Measurements from ENCODE around the gene NPFF. TPM values are rescaled to one million over a fixed set of nuclear protein-coding genes. Genes with fewer than 3 reads are reported as not detected.
A peak's percentile ranks its signal among the peaks of the same experiment; 100 is the strongest.

Gene NPFF
- polyA plus RNA-seq, 1 experiment = not detected

- H3K36me3 ChIP-seq (ENCODE audit: control insufficient read depth, insufficient read depth, low read length) = peaks cover 16% of the 10 kb centered on the region
- no peak for DNase-seq (ENCODE audit: low read depth)
- POLR2A ChIA-PET = no interaction called here
These were observed 25.5 kb upstream of the NPFF start for GRCh38 chr12:53532524-53533445.

DNA sequence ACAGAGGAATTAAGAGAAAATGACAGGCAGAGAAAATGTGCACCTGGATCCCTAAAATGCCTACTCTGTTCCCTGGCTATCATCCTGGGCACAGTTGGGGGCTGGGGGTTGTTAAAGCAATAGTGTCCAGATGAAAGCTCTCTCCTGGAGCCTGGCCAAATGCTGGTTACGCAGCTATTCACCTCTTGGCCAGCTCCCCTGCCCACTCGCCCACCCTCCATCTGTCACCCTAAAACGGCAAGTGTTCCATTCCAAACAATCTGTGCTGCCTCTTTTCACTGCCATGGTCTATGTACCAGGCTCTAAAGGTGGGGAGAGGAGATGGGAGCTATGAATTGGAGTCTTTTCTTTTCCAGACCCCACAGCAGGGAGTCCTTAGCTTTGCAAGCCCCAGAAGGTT is 24.7 kb upstream of the NPFF start:
- ChIA-PET POLR2A (no interaction called here), CTCF (interaction anchor here (0.6 to 3.1 kb wide), 5 partner anchors 10 to 215 kb away, joined by 3 to 11 read pairs (median 3); partner anchors contain the start of gene ATP5MC2)
- no peak for TF ChIP-seq CTCF (IDR thresholded peaks at IDR 0.05; ENCODE audit: insufficient read depth, low read depth, low read length)
- H3K27me3 ChIP-seq (ENCODE audit: control insufficient read depth, insufficient read depth, low read length) = no peaks in the 10 kb centered on the region
- no peak for DNase-seq (ENCODE audit: low read depth)
- peaks cover 15% of the 10 kb centered on the region for H3K36me3 ChIP-seq (ENCODE audit: control insufficient read depth, insufficient read depth, low read length)
- no peak overlapping the region for H3K4me3 ChIP-seq (ENCODE audit: low read depth, low read length)

More at GRCh38 chr12:53532524-53533445, 25.5 kb upstream of the NPFF start:
- no peaks in the 10 kb centered on the region for H3K27me3 ChIP-seq (ENCODE audit: control insufficient read depth, insufficient read depth, low read length)
- CTCF ChIA-PET = interaction anchor here (0.6 to 3.1 kb wide), 7 partner anchors 10 to 352 kb away, joined by 3 to 11 read pairs (median 3); partner anchors contain the start of genes ATP5MC2, CSAD and ZNF740
- no peak overlapping the region for H3K4me3 ChIP-seq (ENCODE audit: low read depth, low read length)
- no peak for TF ChIP-seq CTCF (IDR thresholded peaks at IDR 0.05; ENCODE audit: insufficient read depth, low read depth, low read length)

DNA sequence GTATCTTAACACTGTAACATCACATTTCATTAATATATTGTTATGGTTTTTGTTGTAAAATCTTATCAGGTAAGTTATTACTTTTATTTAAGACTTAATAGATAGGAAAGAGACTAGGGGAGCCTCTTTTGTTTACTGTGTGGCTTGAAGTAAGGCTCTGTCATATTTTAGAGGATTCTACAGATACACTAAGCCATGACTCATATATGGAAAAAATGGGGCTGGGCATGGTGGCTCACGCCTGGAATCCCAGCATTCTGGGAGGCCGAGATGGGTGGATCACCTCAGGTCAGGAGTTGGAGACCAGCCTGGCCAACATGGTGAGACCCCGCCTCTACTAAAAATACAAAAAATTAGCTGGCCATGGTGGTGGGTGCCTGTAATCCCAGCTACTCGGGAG is 23.6 kb upstream of the NPFF start:
- peak; percentile 14 for DNase-seq (ENCODE audit: low read depth)
- no peak overlapping the region for H3K4me3 ChIP-seq (ENCODE audit: low read depth, low read length)
- CTCF ChIA-PET = interaction anchor here (0.6 to 1.7 kb wide), 2 partner anchors 30 to 145 kb away, joined by 3 to 5 read pairs; partner anchors contain the start of genes ATP5MC2 and TARBP2
- H3K36me3 ChIP-seq (ENCODE audit: control insufficient read depth, insufficient read depth, low read length) = peaks cover 15% of the 10 kb centered on the region
- no peak for TF ChIP-seq CTCF (IDR thresholded peaks at IDR 0.05; ENCODE audit: insufficient read depth, low read depth, low read length)
- POLR2A ChIA-PET = no interaction called here
- H3K27me3 ChIP-seq (ENCODE audit: control insufficient read depth, insufficient read depth, low read length) = no peaks in the 10 kb centered on the region

DNA sequence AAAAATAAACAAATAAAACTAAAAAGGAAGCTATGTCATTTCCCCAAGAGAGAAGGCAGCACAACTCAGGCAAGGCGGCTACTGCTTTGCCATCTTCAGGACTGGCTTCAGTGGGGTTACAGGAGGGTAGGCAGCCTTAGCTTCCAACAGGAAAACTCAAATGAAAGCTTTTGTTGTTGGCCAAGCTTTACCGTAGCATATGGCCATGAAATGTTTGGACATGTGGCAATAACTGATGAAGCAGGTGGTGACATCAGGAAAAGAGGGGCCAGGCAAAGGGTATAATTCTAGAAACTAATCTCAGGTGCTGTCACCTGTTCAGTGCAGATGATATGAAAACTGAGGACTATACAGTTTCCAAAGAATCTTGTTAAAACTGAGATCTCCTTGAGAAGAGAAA is 22.8 kb upstream of the NPFF start:
- H3K4me3 ChIP-seq (ENCODE audit: low read depth, low read length) = no peak overlapping the region
- TF ChIP-seq CTCF (IDR thresholded peaks at IDR 0.05; ENCODE audit: insufficient read depth, low read depth, low read length) = no peak
- ChIA-PET POLR2A (no interaction called here), CTCF (interaction anchor here (1.1 kb wide), 1 partner anchor 14 kb away, joined by 5 read pairs; no protein-coding TSS in a partner anchor)
- H3K36me3 ChIP-seq (ENCODE audit: control insufficient read depth, insufficient read depth, low read length) = peaks cover 12% of the 10 kb centered on the region
- DNase-seq (ENCODE audit: low read depth) = no peak
- H3K27me3 ChIP-seq (ENCODE audit: control insufficient read depth, insufficient read depth, low read length) = no peaks in the 10 kb centered on the region

- peaks cover 9% of the 10 kb centered on the region for H3K36me3 ChIP-seq (ENCODE audit: control insufficient read depth, insufficient read depth, low read length)
- no peak for DNase-seq (ENCODE audit: low read depth)
- no peak overlapping the region for H3K4me3 ChIP-seq (ENCODE audit: low read depth, low read length)
- no peak for TF ChIP-seq CTCF (IDR thresholded peaks at IDR 0.05; ENCODE audit: insufficient read depth, low read depth, low read length)
- no peaks in the 10 kb centered on the region for H3K27me3 ChIP-seq (ENCODE audit: control insufficient read depth, insufficient read depth, low read length)
- ChIA-PET CTCF (interaction anchor here (1.3 to 1.8 kb wide), 3 partner anchors 12 to 18 kb away, joined by 4 to 6 read pairs (median 6); no protein-coding TSS in a partner anchor), POLR2A (no interaction called here)
These were observed 17.2 kb upstream of the NPFF start for GRCh38 chr12:53524476-53524875.
